HG03575 (cell line): ENCODE results near the gene NDNF.

Experiments used
- ATAC-seq: cut with Tn5 transposase; IDR thresholded peaks from one replicate; pipeline ENCODE4 v1.9.1; 2021; ENCODE audit not compliant: unreplicated experiment, insufficient number of reproducible peaks, low FRiP score; ENCODE audit errors: extremely low read depth

The NDNF gene

GRCh38 chr4:121073004-121073435, 685 bp upstream of the NDNF start:
- ATAC-seq, result no peak

GRCh38 chr4:121071640-121072223, 603 bp downstream of the NDNF start:
- no peak for ATAC-seq

DNA sequence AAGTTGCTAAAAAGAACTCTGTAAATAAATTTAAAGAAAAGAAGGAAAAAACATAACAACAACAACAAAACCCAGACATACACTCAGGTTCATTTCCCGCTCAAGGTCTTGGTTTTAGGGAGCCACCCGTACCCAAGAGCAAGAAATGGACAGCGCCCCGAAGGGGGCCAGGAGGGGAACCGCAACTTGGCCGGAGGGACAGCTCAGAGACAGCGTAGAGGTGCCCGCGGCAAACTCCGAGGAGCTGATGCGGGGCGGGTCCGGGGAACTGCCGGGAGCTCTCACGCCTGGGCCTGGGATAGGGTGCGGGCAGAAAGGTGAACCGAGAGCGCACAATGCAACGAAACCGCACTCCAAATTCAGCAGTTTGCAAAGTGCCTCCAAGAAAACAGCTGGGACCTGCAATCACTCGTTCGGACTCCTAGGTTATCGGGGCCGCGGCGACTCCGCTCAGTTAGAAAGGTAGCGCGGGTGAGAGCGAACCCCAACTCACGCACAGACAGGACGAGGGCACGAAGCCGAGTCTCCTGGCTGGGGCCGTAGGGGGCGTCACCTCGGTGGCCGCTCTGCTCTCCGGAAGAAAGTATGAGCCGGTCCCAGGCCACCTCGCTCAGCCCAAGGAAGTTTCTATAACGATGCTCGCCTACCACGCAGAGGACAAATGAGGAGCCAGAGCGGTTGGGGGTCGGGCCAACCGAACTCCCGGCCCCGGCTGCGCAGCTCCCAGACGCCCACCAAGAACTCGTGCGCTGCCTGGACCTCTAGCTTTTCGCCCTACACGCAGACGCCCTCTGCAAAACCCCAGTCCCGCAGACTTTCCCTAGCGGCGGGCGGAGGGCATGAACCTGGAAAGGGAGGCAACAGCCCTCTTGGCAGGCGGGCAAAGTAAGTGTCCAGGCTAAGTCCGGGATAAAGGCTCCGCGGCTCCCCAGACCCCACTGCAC, 1.4 kb downstream of the NDNF start:
- ATAC-seq, result no peak

- ATAC-seq, result no peak
Measured at GRCh38 chr4:121070274-121070673, 2.1 kb downstream of the NDNF start.

- no peak for ATAC-seq
Measured at GRCh38 chr4:121069430-121069829, 2.9 kb downstream of the NDNF start.

DNA sequence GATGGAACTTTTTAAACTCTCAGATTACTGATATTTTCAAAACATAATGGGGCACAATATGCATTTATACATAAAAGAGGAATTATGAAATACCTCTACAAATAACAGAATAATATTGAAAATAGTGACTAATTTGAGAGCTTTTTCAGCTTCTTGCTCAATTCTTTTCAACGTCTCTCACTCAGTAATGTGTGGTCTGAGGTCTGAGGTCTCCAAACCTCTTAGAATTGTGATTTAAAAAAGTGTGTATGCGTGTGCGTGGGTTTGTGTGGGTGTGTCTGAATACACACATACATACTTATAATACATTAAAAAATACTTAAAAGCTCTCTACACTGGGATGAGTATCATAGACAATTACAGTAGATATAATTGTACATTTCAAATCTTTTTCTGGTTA, 7.9 kb downstream of the NDNF start:
- no peak for ATAC-seq

DNA sequence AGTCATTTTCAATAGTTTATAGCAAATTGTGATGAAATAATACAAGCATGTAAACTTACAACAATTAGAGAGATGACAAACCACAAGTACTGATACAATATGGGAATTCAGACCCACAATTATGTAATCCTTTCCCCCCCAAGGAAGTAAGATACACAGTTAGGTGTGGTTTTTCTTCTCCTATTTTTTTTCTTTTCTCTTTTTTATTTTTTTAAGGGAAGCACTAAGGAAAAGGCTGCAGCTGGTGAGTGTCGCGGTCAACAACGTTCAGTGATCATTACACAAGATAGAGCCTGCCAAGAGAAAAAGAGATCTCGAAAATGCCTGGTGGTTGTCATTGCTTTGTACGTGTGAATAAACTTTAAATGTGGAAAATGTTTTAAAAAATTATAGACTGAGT, 9.8 kb downstream of the NDNF start:
- ATAC-seq, result no peak

- no peak for ATAC-seq
Measured at GRCh38 chr4:121061861-121062260, 10.5 kb downstream of the NDNF start.

DNA sequence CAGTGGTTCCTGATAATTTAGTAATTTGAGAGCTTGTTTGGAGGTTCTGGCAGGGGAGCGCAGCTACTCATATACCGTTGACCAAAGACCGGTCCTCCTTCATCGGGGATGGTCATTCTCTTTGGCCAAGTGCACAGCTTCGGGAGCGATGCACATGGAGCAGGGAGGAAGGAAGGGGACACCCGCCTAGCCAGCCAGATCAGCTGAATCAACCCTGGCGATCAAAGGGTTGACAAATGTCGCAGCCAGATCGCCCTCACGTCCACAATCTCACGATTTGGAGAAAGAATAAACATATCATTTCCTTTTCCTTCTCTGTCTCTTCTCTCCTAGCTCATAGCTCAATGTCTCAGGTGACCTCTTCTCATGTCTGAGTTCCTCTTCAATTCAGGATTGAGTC, 11.1 kb downstream of the NDNF start:
- ATAC-seq, result no peak

GRCh38 chr4:121057466-121057922, 14.8 kb downstream of the NDNF start:
- ATAC-seq, result no peak

DNA sequence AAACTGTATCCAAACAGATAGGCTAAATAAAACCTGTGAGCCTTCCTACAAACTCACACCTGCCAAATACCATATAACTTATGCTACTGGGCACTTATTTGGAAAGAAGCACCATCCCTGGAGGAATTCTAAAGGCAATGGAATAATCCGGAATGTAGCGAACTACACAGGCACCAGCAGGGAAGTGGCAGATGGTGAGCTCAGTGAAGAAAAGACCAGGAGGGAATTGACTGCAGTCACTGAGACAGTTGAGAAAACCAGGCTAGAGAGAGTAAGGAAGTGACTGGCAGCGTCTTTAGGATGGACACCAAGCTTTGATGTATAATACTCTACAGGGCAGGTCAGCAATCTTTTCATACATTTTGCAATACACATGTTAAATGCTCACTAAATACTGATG, 16.3 kb downstream of the NDNF start:
- no peak for ATAC-seq

- ATAC-seq, result no peak
Measured at GRCh38 chr4:121054373-121054772, 18.0 kb downstream of the NDNF start.

DNA sequence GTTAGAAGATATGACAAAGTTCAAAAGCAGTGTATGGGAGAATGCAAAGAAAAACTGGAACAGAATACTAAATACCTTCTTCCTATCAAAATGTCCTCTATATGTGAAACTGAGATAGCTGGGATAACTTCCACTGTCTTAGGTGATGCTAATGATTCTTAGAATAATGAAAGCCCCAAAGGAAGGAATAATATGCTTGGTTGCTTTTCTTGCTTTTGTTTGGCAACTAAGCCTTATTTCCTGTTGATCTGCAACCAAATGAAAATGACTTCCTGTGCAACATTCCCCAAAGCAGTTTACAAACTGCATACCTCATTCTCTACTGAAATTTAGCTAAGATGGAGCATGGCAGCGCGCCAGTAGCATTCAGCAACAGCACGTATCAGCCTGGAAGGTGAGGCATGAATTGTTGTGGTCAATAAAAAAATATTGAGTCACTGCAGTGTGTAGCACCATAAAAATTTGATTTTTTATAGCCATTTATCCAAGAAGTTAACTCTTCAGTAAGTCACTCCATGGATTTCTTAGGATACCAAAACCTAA, 18.7 kb downstream of the NDNF start:
- ATAC-seq, result no peak

- ATAC-seq, result no peak
Measured at GRCh38 chr4:121050300-121050699, 22.0 kb downstream of the NDNF start.

- ATAC-seq, result no peak
Measured at GRCh38 chr4:121049072-121049599, 23.2 kb downstream of the NDNF start.

GRCh38 chr4:121048165-121048564, 24.2 kb downstream of the NDNF start:
- ATAC-seq, result no peak

GRCh38 chr4:121041307-121042090, 30.8 kb downstream of the NDNF start:
- peak; percentile 96 for ATAC-seq

DNA sequence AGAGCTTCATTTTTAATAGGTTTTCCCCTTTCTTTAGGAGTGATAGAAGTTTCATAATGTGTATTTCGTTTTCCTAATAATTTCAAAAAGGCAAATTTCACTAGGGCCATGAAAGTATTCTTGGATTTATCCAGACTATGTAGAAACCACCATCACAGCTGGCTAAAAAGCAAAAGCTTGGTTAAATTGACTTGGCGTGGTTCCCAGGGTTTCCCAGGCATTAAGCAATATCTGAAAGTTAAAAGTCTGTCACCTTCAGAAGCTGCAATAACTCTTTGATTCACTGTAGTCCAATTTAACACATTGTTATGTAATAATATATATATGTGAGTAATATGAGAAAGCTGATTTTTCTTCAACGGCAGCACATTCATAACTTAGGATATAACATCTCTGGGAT, 38.3 kb downstream of the NDNF start:
- no peak for ATAC-seq

- no peak for ATAC-seq
Measured at GRCh38 chr4:121030711-121031110, 41.6 kb downstream of the NDNF start.
